IMR-90 (cell line): ENCODE results near the gene GTF3C1. TPM values are rescaled to one million over a fixed set of nuclear protein-coding genes. Genes with fewer than 3 reads are reported as not detected.
"Not testable (repeated sequence)": the region's sequence is repeated elsewhere in the genome, so short reads cannot be mapped to it uniquely, and the experiment has no call there.

ENCODE experiments used
- ATAC-seq: fragments of 200-7000 bp; cut with Tn5 transposase; 2 replicates; pipeline ENCODE4 v1.9.1; 2020; ENCODE audit warnings: low read depth, mild to moderate bottlenecking, moderate library complexity
- BruUV-seq: library from RNA; stranded (reverse); fragments of 400-500 nt; replicated peaks from 2 replicates; lab custom pipeline; 2021; lab: Mats Ljungman, UMichigan
- CTCF ChIA-PET: fragments of 300-600 bp; formaldehyde crosslinking; extraction: SDS; loops from one replicate; lab custom pipeline; 2021; ENCODE audit warnings: antibody characterized with exemption; lab: Yijun Ruan, JAX
- POLR2A ChIA-PET: fragments of 300-600 bp; sonication (Branson Sonifier 250); formaldehyde crosslinking; loops from one replicate; lab custom pipeline; 2022; ENCODE audit warnings: antibody characterized with exemption; ENCODE audit not compliant: unreplicated experiment; lab: Charles Lee
- DNase-seq: peaks from one replicate; pipeline ENCODE4 v3.0.0; 2013
- H2AFZ ChIP-seq: replicated peaks from 2 replicates; pipeline ENCODE3; 2013; ENCODE audit warnings: low read length, mild to moderate bottlenecking; ENCODE audit not compliant: poor library complexity
- H2AK5ac ChIP-seq: 2 replicates; pipeline ENCODE4 v1.6.1; 2013; ENCODE audit warnings: low read depth, low read length, inconsistent platforms
- H2AK9ac ChIP-seq: replicated peaks from 2 replicates; pipeline ENCODE3; 2013; ENCODE audit warnings: mild to moderate bottlenecking, low read depth, low read length, moderate library complexity; ENCODE audit not compliant: poor library complexity
- H2BK120ac ChIP-seq: 2 replicates; pipeline ENCODE4 v1.6.1; 2013; ENCODE audit warnings: low read depth, low read length, inconsistent platforms
- H2BK15ac ChIP-seq: 3 replicates; pipeline ENCODE4 v1.6.1; 2013; ENCODE audit warnings: low read depth, low read length, inconsistent platforms
- H2BK20ac ChIP-seq: 2 replicates; pipeline ENCODE4 v1.6.1; 2013; ENCODE audit warnings: low read depth, mild to moderate bottlenecking, inconsistent platforms, low read length, moderate library complexity
- H2BK5ac ChIP-seq: 2 replicates; pipeline ENCODE4 v1.6.1; 2013; ENCODE audit warnings: mild to moderate bottlenecking, low read depth, low read length, inconsistent platforms; ENCODE audit not compliant: poor library complexity, severe bottlenecking
- H3K14ac ChIP-seq: replicated peaks from 2 replicates; pipeline ENCODE4 v1.6.1; 2013; ENCODE audit warnings: low read depth, low read length, inconsistent platforms
- H3K18ac ChIP-seq: 2 replicates; pipeline ENCODE4 v1.6.1; 2013; ENCODE audit warnings: low read depth, low read length, control low read depth
- H3K23ac ChIP-seq: 2 replicates; pipeline ENCODE4 v1.6.1; 2013; ENCODE audit warnings: low read depth, low read length, inconsistent platforms
- H3K27ac ChIP-seq: 2 replicates; pipeline ENCODE4 v1.5.1; 2013; ENCODE audit warnings: mild to moderate bottlenecking, control low read depth, low read length; ENCODE audit not compliant: insufficient read depth
- H3K27me3 ChIP-seq: 2 replicates; pipeline ENCODE4 v1.6.1; 2013; ENCODE audit warnings: low read length; ENCODE audit not compliant: control insufficient read depth, insufficient read depth
- H3K36me3 ChIP-seq: 2 replicates; pipeline ENCODE4 v1.6.1; 2013; ENCODE audit warnings: low read length, mixed read lengths; ENCODE audit not compliant: control insufficient read depth, insufficient read depth
- H3K4ac ChIP-seq: 2 replicates; pipeline ENCODE4 v1.6.1; 2013; ENCODE audit warnings: low read depth, low read length, inconsistent platforms
- H3K4me1 ChIP-seq: 2 replicates; pipeline ENCODE4 v1.6.1; 2013; ENCODE audit warnings: low read length, mixed read lengths; ENCODE audit not compliant: control insufficient read depth, insufficient read depth
- H3K4me2 ChIP-seq: 2 replicates; pipeline ENCODE4 v1.6.1; 2013; ENCODE audit warnings: low read depth, mild to moderate bottlenecking, control low read depth, low read length, moderate library complexity
- H3K4me3 ChIP-seq: 2 replicates; pipeline ENCODE4 v1.5.1; 2013; ENCODE audit warnings: low read depth, mild to moderate bottlenecking, control low read depth, low read length, moderate library complexity; ENCODE audit not compliant: insufficient read depth
- H3K56ac ChIP-seq: 2 replicates; pipeline ENCODE4 v1.6.1; 2013; ENCODE audit warnings: low read length, inconsistent platforms; ENCODE audit not compliant: insufficient read depth; ENCODE audit errors: extremely low read depth
- H3K79me1 ChIP-seq, 2 experiments: 2 replicates each; pipeline ENCODE4 v1.6.1; 2013; ENCODE audit warnings: low read length in 2 of 2, inconsistent platforms in 1 of 2, low read depth in 1 of 2
- H3K9ac ChIP-seq: 2 replicates; pipeline ENCODE4 v1.6.1; 2013; ENCODE audit warnings: low read depth, low read length, control low read depth
- H3K9me1 ChIP-seq: 2 replicates; pipeline ENCODE4 v1.6.1; 2013; ENCODE audit warnings: low read length, inconsistent platforms; ENCODE audit not compliant: insufficient read depth
- H3K9me3 ChIP-seq: 2 replicates; pipeline ENCODE4 v1.6.1; 2013; ENCODE audit warnings: low read length; ENCODE audit not compliant: control insufficient read depth, insufficient read depth
- H4K20me1 ChIP-seq: 2 replicates; pipeline ENCODE4 v1.6.1; 2013; ENCODE audit warnings: low read length, inconsistent platforms; ENCODE audit not compliant: insufficient read depth
- H4K5ac ChIP-seq: 2 replicates; pipeline ENCODE4 v1.6.1; 2013; ENCODE audit warnings: mild to moderate bottlenecking, low read depth, low read length, control low read depth
- H4K8ac ChIP-seq, 2 experiments: 2 replicates each; pipeline ENCODE4 v1.6.1; 2013; ENCODE audit warnings: low read depth in 2 of 2, low read length in 2 of 2, control low read depth in 1 of 2, inconsistent platforms in 1 of 2
- H4K91ac ChIP-seq: 2 replicates; pipeline ENCODE4 v1.6.1; 2013; ENCODE audit warnings: low read depth, low read length, inconsistent platforms; ENCODE audit not compliant: insufficient read depth
- WGBS, 2 experiments: methylation state at CpG; one replicate each; pipeline versions ENCODE4 v1.1.5 to v1.1.7; 2013; ENCODE audit warnings: missing lambda C conversion rate in 2 of 2; ENCODE audit not compliant: insufficient read length in 1 of 2; ENCODE audit errors: extremely low coverage in 2 of 2; 5-methylcytosine and 5-hydroxymethylcytosine counted together
- dilution Hi-C: fragments of 300-500 bp; cut with HindIII; formaldehyde crosslinking; loops from one replicate; pipeline ENCODE4 v1.14.3; 2018; ENCODE audit warnings: low sequenced_read_pairs; ENCODE audit not compliant: unreplicated experiment
- in situ Hi-C: fragments of 300-500 bp; cut with MboI; formaldehyde crosslinking; loops from 3 replicates; pipeline ENCODE4 v1.14.3; 2019; ENCODE audit warnings: low sequenced_read_pairs, inconsistent platforms, mixed read lengths
- intact Hi-C: fragments of 100-400 bp; cut with micrococcal nuclease; formaldehyde crosslinking; loops from 2 replicates; pipeline ENCODE4 v1.10.0; 2022
- polyA plus RNA-seq, 3 experiments: library from polyadenylated mRNA; depleted of rRNA; stranded (reverse); fragments of >200 nt; gene quantifications; 2 replicates each; pipeline ENCODE4 v1.2.3, GENCODE V29; 2012; ENCODE audit warnings: low replicate concordance in 1 of 3
- total RNA-seq: library from RNA; depleted of rRNA; stranded (reverse); fragments of >200 nt; gene quantifications from 2 replicates; pipeline ENCODE4 v1.2.3, GENCODE V29; 2012

The GTF3C1 gene
- total and polyA plus RNA-seq, 2 of the 4 experiments (the other 2 are of a cell fraction), result 50.8 to 68.1 TPM

- H3K4me3 ChIP-seq, H3K4ac ChIP-seq, H3K9me1 ChIP-seq, H3K36me3 ChIP-seq, H3K9me3 ChIP-seq, H3K9ac ChIP-seq, H3K27me3 ChIP-seq, DNase-seq, H3K56ac ChIP-seq, H2BK120ac ChIP-seq, H3K4me1 ChIP-seq, H3K18ac ChIP-seq, CTCF ChIA-PET, intact Hi-C loops, H3K79me1 ChIP-seq, BruUV-seq, POLR2A ChIA-PET, H3K14ac ChIP-seq, dilution Hi-C loops, H4K91ac ChIP-seq, H3K23ac ChIP-seq, H2BK5ac ChIP-seq, H4K20me1 ChIP-seq, H2AFZ ChIP-seq, H2BK15ac ChIP-seq, H4K8ac ChIP-seq, H3K27ac ChIP-seq, H3K4me2 ChIP-seq, H2AK5ac ChIP-seq, H2BK20ac ChIP-seq, ATAC-seq, in situ Hi-C loops, H2AK9ac ChIP-seq, H4K5ac ChIP-seq: not testable (repeated sequence)
- WGBS, 2 experiments, result no CpG with 5 or more reads among the region's 5 CpGs
These were observed 116.5 kb downstream of the GTF3C1 start for GRCh38 chr16:27433191-27433590.
